HepG2 (cell line): ENCODE measurements around the gene SCAPER. TPM values are rescaled to one million over a fixed set of nuclear protein-coding genes. Genes with fewer than 3 reads are reported as not detected.

Experiments used
- ATAC-seq: fragments of 200-7000 bp; cut with Tn5 transposase; 3 replicates; pipeline ENCODE4 v1.9.1; 2020; ENCODE audit warnings: mild to moderate bottlenecking, moderate library complexity
- BruUV-seq: library from RNA; stranded (reverse); fragments of 400-500 nt; replicated peaks from 2 replicates; lab custom pipeline; 2021; lab: Mats Ljungman, UMichigan
- CTCF ChIA-PET: fragments of 300-600 bp; formaldehyde crosslinking; extraction: SDS; loops from one replicate; lab custom pipeline; 2021; ENCODE audit warnings: low total read pairs, inconsistent platforms, low intra/inter-chr PET ratio; lab: Yijun Ruan, JAX
- POLR2A ChIA-PET: fragments of 350-600 bp; sonication (Branson Sonifier 250); formaldehyde crosslinking; loops from one replicate; lab custom pipeline; 2020; ENCODE audit warnings: antibody characterized with exemption, inconsistent platforms; lab: Yijun Ruan, JAX
- DNase-seq: peaks from one replicate; pipeline ENCODE4 v3.0.0-alpha.2; 2015; ENCODE audit warnings: low spot score
- FAIRE-seq: peaks from 3 replicates; lab custom pipeline; 2011; peaks lifted over from hg19 to GRCh38; lab: Jason Lieb, UNC
- H2AFZ ChIP-seq: one replicate; pipeline ENCODE4 v1.6.1; 2011; ENCODE audit warnings: low read length, inconsistent platforms
- H3K27ac ChIP-seq: fragments of 300-600 bp; 3 replicates; pipeline ENCODE4 v1.8.0; 2011; ENCODE audit warnings: mixed run types, mild to moderate bottlenecking, mixed read lengths, low read length, inconsistent platforms; ENCODE audit not compliant: insufficient read depth; ENCODE audit errors: extremely low read length
- H3K27me3 ChIP-seq, 2 experiments: fragments of 200-600 bp in 1 of 2; 2 replicates in 1 of 2; 3 replicates in 1 of 2; pipeline versions ENCODE4 v1.6.0 to v1.8.0; 2011; ENCODE audit warnings: low read length in 2 of 2, mild to moderate bottlenecking in 2 of 2, moderate library complexity in 2 of 2, inconsistent platforms in 1 of 2; ENCODE audit not compliant: insufficient read depth in 2 of 2, control insufficient read depth in 1 of 2
- H3K36me3 ChIP-seq, 2 experiments: fragments of 200-600 bp in 1 of 2; replicated peaks in 1 of 2; 2 replicates in 1 of 2; 3 replicates in 1 of 2; pipeline versions ENCODE4 v1.5.1 to v1.8.0; 2011; ENCODE audit warnings: low read length in 2 of 2, inconsistent platforms in 1 of 2; ENCODE audit not compliant: insufficient read depth in 2 of 2, control insufficient read depth in 1 of 2
- H3K4me1 ChIP-seq: 2 replicates; pipeline ENCODE4 v1.5.1; 2012; ENCODE audit warnings: low read length, inconsistent platforms; ENCODE audit not compliant: insufficient read depth
- H3K4me2 ChIP-seq: 2 replicates; pipeline ENCODE4 v1.6.0; 2011; ENCODE audit warnings: low read depth, low read length, inconsistent platforms
- H3K4me3 ChIP-seq, 3 experiments: fragments of 200-600 bp in 1 of 3; sonication (generic), shearing (Covaris generic) in 1 of 3; replicated peaks in 1 of 3; 2 replicates each; pipeline ENCODE4 v1.5.1; 2011 to 2016; ENCODE audit warnings: low read length in 3 of 3, inconsistent platforms in 2 of 3, low read depth in 2 of 3, mild to moderate bottlenecking in 2 of 3, control low read depth in 1 of 3, mixed read lengths in 1 of 3; ENCODE audit not compliant: insufficient read depth in 1 of 3
- H3K79me2 ChIP-seq: one replicate; pipeline ENCODE4 v1.6.1; 2011; ENCODE audit warnings: low read length, inconsistent platforms; ENCODE audit not compliant: insufficient read depth
- H3K9ac ChIP-seq: 2 replicates; pipeline ENCODE4 v1.6.0; 2011; ENCODE audit warnings: mild to moderate bottlenecking, low read depth, low read length, inconsistent platforms; ENCODE audit not compliant: insufficient read depth
- H3K9me3 ChIP-seq: 2 replicates; pipeline ENCODE4 v1.5.1; 2012; ENCODE audit warnings: mild to moderate bottlenecking, low read length
- H4K20me1 ChIP-seq: 2 replicates; pipeline ENCODE4 v1.6.0; 2011; ENCODE audit warnings: inconsistent platforms, mild to moderate bottlenecking, low read length, moderate library complexity; ENCODE audit not compliant: insufficient read depth
- RBFOX2 ChIP-seq: fragments of 200-400 bp; formaldehyde crosslinking; IDR thresholded peaks from 2 replicates; pipeline ENCODE4 v1.6.1; 2017; ENCODE audit warnings: low read depth, mild to moderate bottlenecking, low read length
- ZNF143 ChIP-seq: sonication (generic); formaldehyde crosslinking; IDR thresholded peaks from 2 replicates; pipeline ENCODE4 v1.4.0; 2020; ENCODE audit warnings: missing genetic modification reagents
- ZNF431 ChIP-seq: sonication (generic); formaldehyde crosslinking; IDR thresholded peaks from 2 replicates; pipeline ENCODE4 v1.9.0; 2022; ENCODE audit warnings: missing genetic modification reagents, low read depth, mild to moderate bottlenecking, borderline replicate concordance
- WGBS: methylation state at CpG from one replicate; pipeline ENCODE4 v1.1.6; 2017; ENCODE audit warnings: low lambda C conversion rate; 5-methylcytosine and 5-hydroxymethylcytosine counted together
- in situ Hi-C: cut with HindIII; loops from 2 replicates; pipeline ENCODE4 v1.10.0; 2017; ENCODE audit warnings: low pct_unique_long_range_greater_than_20kb; ENCODE audit not compliant: extremely low pct_ligation_motif_present
- intact Hi-C: fragments of 100-400 bp; cut with micrococcal nuclease; formaldehyde crosslinking; loops from one replicate; pipeline ENCODE4 v1.10.0; 2022; ENCODE audit not compliant: unreplicated experiment
- polyA plus RNA-seq, 8 experiments: library from polyadenylated mRNA; depleted of rRNA in 3 of 8; stranded (reverse) in 7 of 8; unstranded in 1 of 8; fragments of >200 nt; fragmentation: Illumina TruSeq in 4 of 8; extraction: Trizol in 4 of 8; gene quantifications; 2 replicates each; pipeline versions ENCODE4 v1.2.1 to v1.2.3, GENCODE V29; 2011 to 2016; ENCODE audit warnings: low read depth in 4 of 8, missing spikeins in 1 of 8, mixed read lengths in 1 of 8; ENCODE audit not compliant: insufficient read depth in 1 of 8
- total RNA-seq, 5 experiments: library from RNA; depleted of rRNA; stranded (reverse); fragments of >200 nt; fragmentation: Illumina TruSeq; extraction: Trizol; gene quantifications; 2 replicates each; pipeline ENCODE4 v1.2.3, GENCODE V29; 2016; ENCODE audit warnings: low read depth in 1 of 5
- TF ChIP-seq, protein P1 (sequence below): sonication (generic); formaldehyde crosslinking; IDR thresholded peaks from 2 replicates; pipeline ENCODE4 v1.8.0; 2022; ENCODE audit warnings: low read depth, missing genetic modification reagents
- TF ChIP-seq, protein P2 (sequence below): sonication (generic); formaldehyde crosslinking; IDR thresholded peaks from 2 replicates; pipeline ENCODE4 v1.4.0; 2020; ENCODE audit warnings: missing genetic modification reagents

The SCAPER gene
- total and polyA plus RNA-seq, 2 of the 13 experiments (the other 11 are each of a cell fraction or from before 2014, with no cell fraction given) = 4.3 to 10.5 TPM

DNA sequence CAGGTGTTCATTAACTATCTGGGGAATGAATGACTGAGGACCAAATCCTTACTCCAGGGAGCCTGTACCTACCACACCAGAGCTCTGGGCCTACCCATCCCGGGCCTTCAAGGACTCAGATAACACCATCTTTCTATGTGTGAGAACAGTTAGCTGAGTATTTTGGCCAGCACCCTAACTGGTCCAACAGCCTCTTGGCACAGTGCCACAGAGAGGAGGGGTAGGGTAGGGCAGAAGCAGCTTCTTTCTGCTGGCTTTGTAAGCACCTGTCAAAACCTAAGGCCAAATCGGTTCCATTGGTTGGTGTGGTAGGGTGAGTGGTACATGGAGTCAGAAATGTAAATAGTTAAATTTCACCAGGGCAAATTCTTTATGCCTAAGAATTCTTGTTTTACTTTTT is 541.9 kb downstream of the SCAPER start (continued):
- TF ChIP-seq, protein P1, sequence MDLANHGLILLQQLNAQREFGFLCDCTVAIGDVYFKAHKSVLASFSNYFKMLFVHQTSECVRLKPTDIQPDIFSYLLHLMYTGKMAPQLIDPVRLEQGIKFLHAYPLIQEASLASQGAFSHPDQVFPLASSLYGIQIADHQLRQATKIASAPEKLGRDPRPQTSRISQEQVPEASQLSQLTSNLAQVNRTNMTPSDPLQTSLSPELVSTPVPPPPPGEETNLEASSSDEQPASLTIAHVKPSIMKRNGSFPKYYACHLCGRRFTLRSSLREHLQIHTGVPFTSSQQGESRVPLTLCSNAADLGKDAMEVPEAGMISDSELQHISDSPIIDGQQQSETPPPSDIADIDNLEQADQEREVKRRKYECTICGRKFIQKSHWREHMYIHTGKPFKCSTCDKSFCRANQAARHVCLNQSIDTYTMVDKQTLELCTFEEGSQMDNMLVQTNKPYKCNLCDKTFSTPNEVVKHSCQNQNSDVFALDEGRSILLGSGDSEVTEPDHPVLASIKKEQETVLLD (CRISPR knock-in tag) = no peak
- no peak for TF ChIP-seq ZNF431 (CRISPR knock-in tag)
- TF ChIP-seq, all 625 proteins: peak for 0

DNA sequence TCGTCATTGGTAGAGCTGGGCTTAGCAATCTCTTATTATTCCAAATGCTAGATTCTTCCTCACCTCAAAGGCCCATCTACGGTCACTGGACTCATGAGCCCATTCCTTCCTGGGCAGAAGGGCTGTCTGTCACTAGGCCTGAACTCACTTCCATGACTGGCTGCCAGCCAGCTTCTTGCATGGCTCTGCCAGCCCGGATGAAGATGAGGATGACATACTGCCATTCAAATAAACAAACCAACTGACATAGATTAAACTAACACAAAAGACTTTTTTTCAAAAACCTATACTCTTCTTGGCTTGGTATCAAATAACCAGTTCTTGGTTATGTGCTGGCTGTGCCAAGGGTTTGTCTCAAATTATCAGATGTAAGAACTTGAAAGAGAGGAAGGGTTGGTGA is 544.7 kb downstream of the SCAPER start:
- Histone ChIP-seq H3K4me2 (no peak overlapping the region), H3K9ac (no peak overlapping the region), H3K4me1 (no peaks in the 10 kb centered on the region), H3K27ac (no peak overlapping the region), H3K4me3 (no peak overlapping the region), H3K27me3 (no peaks in the 10 kb centered on the region), H4K20me1 (no peaks in the 10 kb centered on the region), H3K36me3 (no peaks in the 10 kb centered on the region), H3K9me3 (no peaks in the 10 kb centered on the region), H3K79me2 (no peaks in the 10 kb centered on the region), H2AFZ (no peak overlapping the region)
- CTCF ChIA-PET = no interaction called here
- ATAC-seq (no peak), DNase-seq (no peak), FAIRE-seq (no peak)
- TF ChIP-seq RBFOX2 = no peak
- TF ChIP-seq ZNF143 (CRISPR knock-in tag) = no peak
- TF ChIP-seq, protein P2, sequence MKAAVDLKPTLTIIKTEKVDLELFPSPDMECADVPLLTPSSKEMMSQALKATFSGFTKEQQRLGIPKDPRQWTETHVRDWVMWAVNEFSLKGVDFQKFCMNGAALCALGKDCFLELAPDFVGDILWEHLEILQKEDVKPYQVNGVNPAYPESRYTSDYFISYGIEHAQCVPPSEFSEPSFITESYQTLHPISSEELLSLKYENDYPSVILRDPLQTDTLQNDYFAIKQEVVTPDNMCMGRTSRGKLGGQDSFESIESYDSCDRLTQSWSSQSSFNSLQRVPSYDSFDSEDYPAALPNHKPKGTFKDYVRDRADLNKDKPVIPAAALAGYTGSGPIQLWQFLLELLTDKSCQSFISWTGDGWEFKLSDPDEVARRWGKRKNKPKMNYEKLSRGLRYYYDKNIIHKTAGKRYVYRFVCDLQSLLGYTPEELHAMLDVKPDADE = no peak
- POLR2A ChIA-PET = no interaction called here
- in situ Hi-C loops (no loop called here), intact Hi-C loops (no loop called here)
- BruUV-seq = no TSS peak
- WGBS = 95% methylated on average over 3 of the region's 3 CpGs
